ENCODE measurements around the gene MAST4. TPM values are rescaled to one million over a fixed set of nuclear protein-coding genes. Genes with fewer than 3 reads are reported as not detected.
A peak's percentile ranks its signal among the peaks of the same experiment; 100 is the strongest.

MAST4 gene
- total and polyA plus RNA-seq, 2 of the 8 experiments (the other 6 are each of a cell fraction or from before 2014, with no cell fraction given) = 1.5 to 2.6 TPM

- Histone ChIP-seq H2AK5ac (ENCODE audit: low read depth, low read length) (no peak overlapping the region), H2BK20ac (ENCODE audit: low read length) (no peak overlapping the region), H3K9ac (replicated peaks in 1 of 4; ENCODE audit: extremely low read depth in 1 of 4, low read depth in 3 of 4, low read length in 3 of 4) (no peak overlapping the region), H3K9me3 (ENCODE audit: insufficient read depth in 2 of 2, low read depth in 1 of 2, low read length in 1 of 2) (no peaks in the 10 kb centered on the region), H3K79me2 (ENCODE audit: control insufficient read depth in 1 of 2, insufficient read depth in 2 of 2, low read length in 2 of 2) (no peaks in the 10 kb centered on the region), H2BK15ac (ENCODE audit: low read length) (peak overlapping the region; percentile 33; the same call in 1 of the 2 replicates), H2AFZ (ENCODE audit: low read length) (no peak overlapping the region), H4K8ac (ENCODE audit: extremely low read depth, insufficient read depth, low read length) (no peak overlapping the region), H2BK120ac (replicated peaks; ENCODE audit: low read depth, low read length) (no peak overlapping the region), H3K14ac (ENCODE audit: insufficient read length) (no peak overlapping the region), H3K4me2 (ENCODE audit: insufficient read depth in 1 of 2, low read depth in 2 of 2, low read length in 2 of 2) (no peak overlapping the region), H3K4ac (replicated peaks; ENCODE audit: insufficient read length, low read depth, low read length) (no peak overlapping the region), H3K23ac (ENCODE audit: insufficient read length) (no peak overlapping the region), H3K27me3 (replicated peaks in 1 of 4; ENCODE audit: control insufficient read depth in 3 of 4, extremely low read depth in 1 of 4, insufficient read depth in 3 of 4, low read length in 3 of 4) (no peaks in the 10 kb centered on the region), H3K27ac (ENCODE audit: low read depth, low read length) (no peak overlapping the region), H3K4me1 (replicated peaks in 1 of 4; ENCODE audit: control insufficient read depth in 3 of 4, insufficient read depth in 4 of 4, low read length in 3 of 4) (peaks cover 0 to 4% (median 0%) of the 10 kb centered on the region in 4 experiments; a peak in 1 of 7 replicates), H3K18ac (ENCODE audit: extremely low read depth, low read length) (no peak overlapping the region), H2BK5ac (ENCODE audit: low read depth, low read length) (no peak overlapping the region), H3K36me3 (ENCODE audit: control insufficient read depth in 2 of 4, insufficient read depth in 4 of 4, low read length in 3 of 4) (no peaks in the 10 kb centered on the region; a peak in 1 of 8 replicates), H3K79me1 (ENCODE audit: low read depth, low read length) (no peaks in the 10 kb centered on the region), H2BK12ac (ENCODE audit: low read depth, low read length) (no peak overlapping the region), H3K23me2 (ENCODE audit: low read depth, low read length) (no peaks in the 10 kb centered on the region), H4K91ac (replicated peaks; ENCODE audit: insufficient read length, low read length) (no peak overlapping the region), H4K20me1 (replicated peaks in 1 of 2; ENCODE audit: control insufficient read depth in 1 of 2, insufficient read depth in 2 of 2, low read length in 2 of 2) (no peaks in the 10 kb centered on the region), H3K56ac (replicated peaks; ENCODE audit: insufficient read length, low read depth, low read length) (no peak overlapping the region), H4K5ac (ENCODE audit: insufficient read length, low read depth, low read length) (no peak overlapping the region), H3K4me3 (ENCODE audit: extremely low read depth in 1 of 4, insufficient read depth in 2 of 4, low read depth in 3 of 4, low read length in 4 of 4) (no peak overlapping the region)
- TF ChIP-seq YY1 (IDR thresholded peaks at IDR 0.05; ENCODE audit: low read depth, low read length) (no peak), JUND (IDR thresholded peaks at IDR 0.05; ENCODE audit: low read length) (no peak), BRCA1 (IDR thresholded peaks at IDR 0.05; ENCODE audit: low read depth, low read length) (no peak), BACH1 (IDR thresholded peaks at IDR 0.05; ENCODE audit: low read length) (no peak), FOSL1 (IDR thresholded peaks at IDR 0.05; ENCODE audit: insufficient read depth, low read depth, low read length) (no peak), EGR1 (IDR thresholded peaks at IDR 0.05; ENCODE audit: borderline replicate concordance, low read depth, low read length) (no peak)
- CTCF ChIA-PET (ENCODE audit: partially characterized antibody) = interaction anchor here (0.7 to 1.6 kb wide), 7 partner anchors 10 to 506 kb away, joined by 3 to 5 read pairs (median 3); no protein-coding TSS in a partner anchor
- POLR2A ChIA-PET (ENCODE audit: partially characterized antibody) = no interaction called here
- WGBS, 2 experiments (ENCODE audit: extremely low coverage in 1 of 2, insufficient coverage in 1 of 2, insufficient read length in 1 of 2, insufficient replicate concordance in 2 of 2, low coverage in 1 of 2, low lambda C conversion rate in 2 of 2, missing lambda C conversion rate in 1 of 2) = 86% methylated on average over 8 of the region's 8 CpGs; no CpG with 5 or more reads in 1 of the 2 experiments
- FAIRE-seq = no peak
- no peak for DNase-seq (ENCODE audit: low read depth in 1 of 2, low spot score in 2 of 2)
These were observed 216.1 kb downstream of the MAST4 start for GRCh38 chr5:66812291-66812690.

Measured in H1 (cell line).